ENCODE data around the gene OLFML2A. TPM values are rescaled to one million over a fixed set of nuclear protein-coding genes. Genes with fewer than 3 reads are reported as not detected.

OLFML2A gene
- total RNA-seq, 1 experiment from 2014 or later = 1.4 TPM

DNA sequence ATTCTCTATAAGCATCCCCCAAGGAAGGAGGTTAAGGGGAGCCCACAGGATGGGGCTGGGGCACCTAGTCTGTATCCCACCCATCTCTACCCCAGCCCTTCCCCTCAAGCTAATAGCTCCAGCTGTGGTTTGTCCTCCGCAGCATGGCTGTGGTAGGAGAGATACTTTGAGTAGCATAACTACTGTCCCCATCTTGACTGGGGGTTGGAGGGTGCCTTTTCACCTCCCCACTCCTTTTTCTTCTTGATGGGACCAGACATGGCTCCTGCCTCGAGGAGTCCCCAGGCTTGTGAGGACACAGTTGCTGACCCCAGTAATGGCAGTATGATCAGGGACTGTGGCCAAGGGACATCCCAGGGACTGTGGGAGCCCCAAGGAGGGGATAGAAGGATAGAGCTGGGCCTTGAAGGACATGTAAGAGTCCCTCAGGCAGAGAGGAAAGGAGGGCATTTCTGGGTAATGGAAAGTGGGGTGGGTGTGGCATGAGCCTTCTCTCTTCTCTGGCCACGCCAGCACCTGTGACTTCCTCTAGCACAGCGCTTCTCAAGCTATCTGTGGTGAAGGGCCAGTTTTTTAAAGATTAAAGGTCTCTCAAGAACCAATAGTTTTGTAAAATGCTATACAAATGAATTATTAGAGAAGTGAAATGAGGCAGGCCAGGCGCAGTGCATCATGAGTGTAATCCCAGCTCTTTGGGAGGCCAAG lies 14.0 kb downstream of the OLFML2A start:
- Histone ChIP-seq H3K9me3 (ENCODE audit: low read depth, low read length, poor library complexity, severe bottlenecking) (no peaks in the 10 kb centered on the region), H3K36me3 (ENCODE audit: insufficient read depth, low read length, poor library complexity, severe bottlenecking) (no peaks in the 10 kb centered on the region), H3K4me1 (ENCODE audit: insufficient read depth, low read length, poor library complexity, severe bottlenecking) (no peaks in the 10 kb centered on the region), H3K27me3 (replicated peaks; ENCODE audit: insufficient read depth, low read depth, low read length, poor library complexity) (no peaks in the 10 kb centered on the region), H3K4me3 (ENCODE audit: low read depth, low read length, poor library complexity, severe bottlenecking) (no peak overlapping the region), H3K27ac (ENCODE audit: low read depth, low read length, poor library complexity, severe bottlenecking) (no peak overlapping the region)
- DNase-seq (ENCODE audit: low spot score) = no peak
- CTCF ChIA-PET = no interaction called here
- intact Hi-C loops (cut with micrococcal nuclease; ENCODE audit: unreplicated experiment) = no loop called here
- POLR2A ChIA-PET (ENCODE audit: low non-redundant PET) = no interaction called here
- no TSS peak for BruUV-seq (replicated peaks)
- TF ChIP-seq EZH2 (IDR thresholded peaks at IDR 0.05; ENCODE audit: borderline replicate concordance, low read depth, low read length, poor library complexity, severe bottlenecking) = no peak
- TF ChIP-seq, protein P1, sequence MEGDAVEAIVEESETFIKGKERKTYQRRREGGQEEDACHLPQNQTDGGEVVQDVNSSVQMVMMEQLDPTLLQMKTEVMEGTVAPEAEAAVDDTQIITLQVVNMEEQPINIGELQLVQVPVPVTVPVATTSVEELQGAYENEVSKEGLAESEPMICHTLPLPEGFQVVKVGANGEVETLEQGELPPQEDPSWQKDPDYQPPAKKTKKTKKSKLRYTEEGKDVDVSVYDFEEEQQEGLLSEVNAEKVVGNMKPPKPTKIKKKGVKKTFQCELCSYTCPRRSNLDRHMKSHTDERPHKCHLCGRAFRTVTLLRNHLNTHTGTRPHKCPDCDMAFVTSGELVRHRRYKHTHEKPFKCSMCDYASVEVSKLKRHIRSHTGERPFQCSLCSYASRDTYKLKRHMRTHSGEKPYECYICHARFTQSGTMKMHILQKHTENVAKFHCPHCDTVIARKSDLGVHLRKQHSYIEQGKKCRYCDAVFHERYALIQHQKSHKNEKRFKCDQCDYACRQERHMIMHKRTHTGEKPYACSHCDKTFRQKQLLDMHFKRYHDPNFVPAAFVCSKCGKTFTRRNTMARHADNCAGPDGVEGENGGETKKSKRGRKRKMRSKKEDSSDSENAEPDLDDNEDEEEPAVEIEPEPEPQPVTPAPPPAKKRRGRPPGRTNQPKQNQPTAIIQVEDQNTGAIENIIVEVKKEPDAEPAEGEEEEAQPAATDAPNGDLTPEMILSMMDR (conservative IDR thresholded peaks at IDR 0.05; ENCODE audit: low read depth, low read length) = no peak

DNA sequence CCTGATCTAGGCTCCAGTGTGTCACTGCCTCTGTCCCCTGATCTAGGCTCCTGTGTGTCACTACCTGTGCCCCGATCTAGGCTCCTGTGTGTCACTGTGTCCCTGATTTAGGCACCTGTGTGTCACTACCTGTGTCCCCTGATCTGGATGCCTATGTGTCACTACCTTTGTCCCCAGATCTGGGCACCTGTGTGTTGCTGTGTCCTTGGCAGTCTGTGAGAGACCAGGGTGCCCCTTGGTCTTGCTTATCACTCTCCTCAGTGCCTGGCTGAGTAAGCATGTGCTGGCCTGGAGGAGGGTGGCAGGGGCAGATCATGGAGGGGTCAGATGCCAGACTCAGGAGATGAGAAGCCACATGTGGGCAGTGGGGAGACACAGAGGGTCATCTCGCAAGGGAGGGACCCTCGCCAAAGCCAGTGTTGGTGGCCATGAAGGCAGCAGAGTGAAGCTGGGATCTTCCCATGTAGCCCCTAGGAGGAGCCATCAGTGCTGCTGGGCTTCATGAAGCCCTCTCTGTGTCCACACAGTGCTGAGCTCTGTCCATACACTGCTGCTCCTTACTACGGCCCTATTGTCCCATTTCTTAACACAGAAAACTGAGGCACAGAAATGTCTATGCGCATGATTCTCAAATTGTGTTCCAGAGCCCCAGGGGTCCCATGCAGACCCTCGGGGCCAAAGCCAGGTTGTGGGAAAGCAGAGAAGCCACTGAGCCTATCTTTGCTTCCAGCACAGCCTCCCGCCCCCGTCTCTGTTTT lies 15.5 kb downstream of the OLFML2A start:
- ChIA-PET POLR2A (ENCODE audit: low non-redundant PET) (no interaction called here), CTCF (no interaction called here)
- Histone ChIP-seq H3K9me3 (ENCODE audit: low read depth, low read length, poor library complexity, severe bottlenecking) (no peaks in the 10 kb centered on the region), H3K36me3 (ENCODE audit: insufficient read depth, low read length, poor library complexity, severe bottlenecking) (no peaks in the 10 kb centered on the region), H3K4me1 (ENCODE audit: insufficient read depth, low read length, poor library complexity, severe bottlenecking) (no peaks in the 10 kb centered on the region), H3K27ac (ENCODE audit: low read depth, low read length, poor library complexity, severe bottlenecking) (no peak overlapping the region), H3K4me3 (ENCODE audit: low read depth, low read length, poor library complexity, severe bottlenecking) (no peak overlapping the region), H3K27me3 (replicated peaks; ENCODE audit: insufficient read depth, low read depth, low read length, poor library complexity) (no peaks in the 10 kb centered on the region)
- no peak for DNase-seq (ENCODE audit: low spot score)
- BruUV-seq (replicated peaks) = no TSS peak
- intact Hi-C loops (cut with micrococcal nuclease; ENCODE audit: unreplicated experiment) = no loop called here
- TF ChIP-seq, protein P1 (conservative IDR thresholded peaks at IDR 0.05; ENCODE audit: low read depth, low read length) = no peak
- no peak for TF ChIP-seq EZH2 (IDR thresholded peaks at IDR 0.05; ENCODE audit: borderline replicate concordance, low read depth, low read length, poor library complexity, severe bottlenecking)

DNA sequence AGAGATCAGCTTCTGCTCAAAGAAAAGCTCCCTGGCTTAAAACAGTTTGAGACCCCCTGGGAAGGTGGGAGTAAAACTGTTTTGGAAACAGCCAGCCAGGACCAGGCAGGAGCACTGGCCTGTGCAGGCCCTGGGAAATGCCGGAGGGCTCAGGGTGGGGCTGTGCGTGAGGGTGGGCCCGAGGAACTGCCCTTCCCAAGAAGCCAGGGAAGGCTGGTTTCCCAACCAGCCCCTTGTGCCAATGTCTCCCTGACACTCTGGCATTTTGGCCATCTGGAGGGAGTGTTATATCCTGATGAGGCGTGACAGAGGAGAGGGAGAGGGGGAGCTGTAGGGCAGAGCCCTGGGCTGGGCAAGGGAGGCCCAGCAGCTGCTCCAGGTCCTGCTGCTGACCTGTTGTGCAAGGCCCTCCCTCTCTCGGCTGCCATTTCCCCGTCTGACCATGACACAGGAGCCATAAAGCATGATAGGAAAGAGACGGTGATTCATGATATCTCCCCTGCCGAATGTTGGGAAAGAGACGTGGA lies 16.1 kb downstream of the OLFML2A start:
- Histone ChIP-seq H3K9me3 (ENCODE audit: low read depth, low read length, poor library complexity, severe bottlenecking) (no peaks in the 10 kb centered on the region), H3K36me3 (ENCODE audit: insufficient read depth, low read length, poor library complexity, severe bottlenecking) (no peaks in the 10 kb centered on the region), H3K4me1 (ENCODE audit: insufficient read depth, low read length, poor library complexity, severe bottlenecking) (no peaks in the 10 kb centered on the region), H3K4me3 (ENCODE audit: low read depth, low read length, poor library complexity, severe bottlenecking) (no peak overlapping the region), H3K27me3 (replicated peaks; ENCODE audit: insufficient read depth, low read depth, low read length, poor library complexity) (no peaks in the 10 kb centered on the region), H3K27ac (ENCODE audit: low read depth, low read length, poor library complexity, severe bottlenecking) (no peak overlapping the region)
- CTCF ChIA-PET = no interaction called here
- intact Hi-C loops (cut with micrococcal nuclease; ENCODE audit: unreplicated experiment) = no loop called here
- DNase-seq (ENCODE audit: low spot score) = no peak
- BruUV-seq (replicated peaks) = no TSS peak
- TF ChIP-seq, protein P1 (conservative IDR thresholded peaks at IDR 0.05; ENCODE audit: low read depth, low read length) = no peak
- TF ChIP-seq EZH2 (IDR thresholded peaks at IDR 0.05; ENCODE audit: borderline replicate concordance, low read depth, low read length, poor library complexity, severe bottlenecking) = no peak
- POLR2A ChIA-PET (ENCODE audit: low non-redundant PET) = no interaction called here

Measured in A673 (cell line).